Measurements from ENCODE around the gene PTPN4. TPM values are rescaled to one million over a fixed set of nuclear protein-coding genes. Genes with fewer than 3 reads are reported as not detected.

Gene PTPN4
- total and polyA plus RNA-seq, 7 donors = 1.8 to 42.9 (median 21.7) TPM

DNA sequence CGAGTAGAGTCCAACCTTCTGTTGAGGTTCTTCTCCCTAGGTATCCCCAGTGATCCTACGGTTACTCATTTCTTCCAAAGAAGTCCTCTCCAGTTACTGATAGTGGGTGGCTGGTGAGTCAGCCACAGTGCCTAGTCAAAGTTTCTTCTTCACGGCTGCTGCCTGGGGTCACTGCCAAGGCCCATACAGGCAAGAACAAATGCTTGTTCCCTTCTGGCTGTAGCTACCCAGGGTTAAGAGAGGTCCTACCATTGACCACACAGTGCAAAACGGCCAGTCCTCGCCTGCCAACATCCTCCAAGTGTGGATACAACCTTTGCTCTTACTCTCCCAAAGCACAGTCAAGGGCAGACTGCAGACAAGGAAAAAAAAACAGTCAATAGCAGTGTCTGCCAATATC lies 2.9 kb upstream of the PTPN4 start:
- no peak for TF ChIP-seq POLR2A (IDR thresholded peaks at IDR 0.05)
- TF ChIP-seq POLR2AphosphoS5 (IDR thresholded peaks at IDR 0.05) = peak in 1 of 4 donors; percentile 8
- TF ChIP-seq EP300 (IDR thresholded peaks at IDR 0.05) = no peak
- TF ChIP-seq, protein P1, sequence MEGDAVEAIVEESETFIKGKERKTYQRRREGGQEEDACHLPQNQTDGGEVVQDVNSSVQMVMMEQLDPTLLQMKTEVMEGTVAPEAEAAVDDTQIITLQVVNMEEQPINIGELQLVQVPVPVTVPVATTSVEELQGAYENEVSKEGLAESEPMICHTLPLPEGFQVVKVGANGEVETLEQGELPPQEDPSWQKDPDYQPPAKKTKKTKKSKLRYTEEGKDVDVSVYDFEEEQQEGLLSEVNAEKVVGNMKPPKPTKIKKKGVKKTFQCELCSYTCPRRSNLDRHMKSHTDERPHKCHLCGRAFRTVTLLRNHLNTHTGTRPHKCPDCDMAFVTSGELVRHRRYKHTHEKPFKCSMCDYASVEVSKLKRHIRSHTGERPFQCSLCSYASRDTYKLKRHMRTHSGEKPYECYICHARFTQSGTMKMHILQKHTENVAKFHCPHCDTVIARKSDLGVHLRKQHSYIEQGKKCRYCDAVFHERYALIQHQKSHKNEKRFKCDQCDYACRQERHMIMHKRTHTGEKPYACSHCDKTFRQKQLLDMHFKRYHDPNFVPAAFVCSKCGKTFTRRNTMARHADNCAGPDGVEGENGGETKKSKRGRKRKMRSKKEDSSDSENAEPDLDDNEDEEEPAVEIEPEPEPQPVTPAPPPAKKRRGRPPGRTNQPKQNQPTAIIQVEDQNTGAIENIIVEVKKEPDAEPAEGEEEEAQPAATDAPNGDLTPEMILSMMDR (IDR thresholded peaks at IDR 0.05) = no peak
- no peak overlapping the region for H3K27ac ChIP-seq
- intact Hi-C loops (cut with DNase I) = loop anchor here (2.0 to 5.0 kb wide), 2 partner anchors 55 to 62 kb away; no protein-coding TSS in a partner anchor

DNA sequence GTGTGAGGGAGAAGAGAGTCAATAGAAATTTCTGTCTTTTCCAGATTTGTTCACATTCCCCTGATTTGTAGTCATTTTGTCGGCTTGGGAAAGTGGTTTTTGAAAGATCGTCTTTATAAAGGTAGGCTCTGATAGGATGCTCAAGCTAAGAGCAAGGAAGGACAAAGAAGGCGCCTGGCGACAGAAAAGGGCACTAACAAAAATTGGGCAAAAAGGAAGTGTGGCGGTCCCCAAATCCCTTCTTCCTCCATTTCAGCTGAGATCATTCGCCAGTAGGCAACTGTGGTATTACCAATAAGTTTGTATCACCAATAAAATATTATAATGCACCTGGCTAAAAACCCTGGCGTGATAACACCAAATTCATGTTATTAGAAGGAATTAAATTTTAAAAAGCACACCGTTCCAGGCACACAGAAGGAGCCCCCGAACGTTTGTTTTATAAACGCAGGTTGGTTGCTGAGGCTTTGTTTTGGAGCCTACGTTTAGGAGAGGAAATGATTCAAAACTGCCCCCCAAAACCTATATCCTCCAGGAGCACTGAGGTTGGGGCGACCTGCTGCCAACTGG lies 756 bp upstream of the PTPN4 start:
- DNase-seq = no peak
- H3K4me3 ChIP-seq = peak overlapping the region; percentile 65 to 85 (median 77)
- TF ChIP-seq, protein P1 (IDR thresholded peaks at IDR 0.05) = no peak
- TF ChIP-seq EP300 (IDR thresholded peaks at IDR 0.05) (no peak), POLR2AphosphoS5 (IDR thresholded peaks at IDR 0.05) (no peak), POLR2A (IDR thresholded peaks at IDR 0.05) (no peak)
- peaks cover 2 to 40% (median 19%) of the 10 kb centered on the region in 4 donors for H3K4me1 ChIP-seq
- no peaks in the 10 kb centered on the region for H3K36me3 ChIP-seq
- H3K27me3 ChIP-seq = no peaks in the 10 kb centered on the region
- H3K27ac ChIP-seq = peak overlapping the region; percentile 92 to 95 (median 92)
- no peaks in the 10 kb centered on the region for H3K9me3 ChIP-seq
- intact Hi-C loops (cut with DNase I) = loop anchor here (2.0 to 5.0 kb wide), 3 partner anchors 57 to 464 kb away; partner anchors contain the start of genes EPB41L5 and TMEM185B
- 42 to 46% methylated on average over 13 of the region's 13 CpGs for WGBS, 2 donors

More for the DNA sequence above, 2.9 kb upstream of the PTPN4 start:
- Histone ChIP-seq H3K27me3 (no peaks in the 10 kb centered on the region), H3K4me3 (no peak overlapping the region), H3K9me3 (no peaks in the 10 kb centered on the region), H3K4me1 (peaks cover 0 to 23% (median 11%) of the 10 kb centered on the region in 4 donors), H3K36me3 (no peaks in the 10 kb centered on the region)
- 43 to 75% methylated on average over 5 of the region's 5 CpGs for WGBS, 2 donors
- DNase-seq = no peak

DNA sequence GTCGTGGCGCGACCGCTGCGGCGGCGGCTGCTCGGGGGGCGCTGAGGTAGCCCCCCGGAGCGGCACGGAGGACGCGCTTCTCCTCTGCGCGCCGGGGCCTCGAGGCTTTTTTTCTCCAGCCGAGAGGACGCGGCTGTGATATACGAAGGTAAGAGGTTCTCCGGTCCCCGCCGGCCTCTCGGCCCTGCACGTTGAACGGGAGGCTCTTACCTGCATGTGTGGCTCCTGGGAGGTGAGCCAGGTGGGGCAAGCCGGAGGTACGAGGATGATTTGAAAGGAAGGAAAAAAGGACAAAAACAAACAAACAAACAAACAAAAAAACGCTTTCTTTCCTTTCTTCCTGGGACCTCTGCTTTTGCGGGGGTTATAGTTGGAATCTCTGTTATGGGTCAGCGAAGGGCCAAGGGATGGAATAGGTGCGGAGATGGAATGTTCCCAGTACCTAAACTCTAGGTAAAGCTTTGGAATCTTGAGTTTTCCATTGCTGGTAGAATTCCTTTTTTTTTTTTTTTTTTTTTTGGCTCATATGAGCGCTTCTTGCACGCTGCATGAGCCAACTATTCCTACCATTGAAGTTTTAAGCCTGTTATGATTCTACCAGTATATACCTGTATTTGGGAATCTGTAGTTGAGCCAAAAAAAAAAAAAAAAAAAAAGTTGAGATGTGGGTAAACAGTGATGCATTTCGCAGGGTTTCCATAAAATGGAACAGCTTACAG lies 674 bp downstream of the PTPN4 start:
- H3K27ac ChIP-seq = peak overlapping the region; percentile 92 to 95 (median 92)
- H3K9me3 ChIP-seq = no peaks in the 10 kb centered on the region
- peak overlapping the region; percentile 65 to 85 (median 77) for H3K4me3 ChIP-seq
- peak; percentile 75 for DNase-seq
- H3K4me1 ChIP-seq = peaks cover 2 to 40% (median 19%) of the 10 kb centered on the region in 4 donors
- no peaks in the 10 kb centered on the region for H3K36me3 ChIP-seq
- WGBS, 2 donors = 1 to 2% methylated on average over 37 of the region's 37 CpGs
- intact Hi-C loops (cut with DNase I) = no loop called here
- no peak for TF ChIP-seq EP300 (IDR thresholded peaks at IDR 0.05)
- no peaks in the 10 kb centered on the region for H3K27me3 ChIP-seq

DNA sequence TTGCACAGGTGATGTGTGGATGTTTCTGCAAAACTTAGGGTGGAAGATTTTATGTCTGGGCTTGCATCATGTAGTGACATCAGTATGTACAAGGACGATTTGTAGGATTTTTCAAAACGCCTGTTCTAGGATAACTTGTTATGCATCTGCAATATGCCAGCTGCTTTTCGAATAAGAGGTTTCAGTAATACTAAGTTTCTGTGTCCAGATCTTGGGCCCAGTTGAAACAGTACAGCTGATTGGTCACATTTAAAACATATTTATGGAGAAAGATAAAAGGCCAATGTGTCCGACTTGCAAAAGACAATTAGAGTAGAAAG lies 1.2 kb downstream of the PTPN4 start:
- no peaks in the 10 kb centered on the region for H3K27me3 ChIP-seq
- H3K4me3 ChIP-seq = peak overlapping the region; percentile 65 to 85 (median 77)
- intact Hi-C loops (cut with DNase I) = no loop called here
- WGBS, 2 donors = 4 to 9% methylated on average over 4 of the region's 4 CpGs
- H3K36me3 ChIP-seq = no peaks in the 10 kb centered on the region
- H3K9me3 ChIP-seq = no peaks in the 10 kb centered on the region
- TF ChIP-seq, protein P1 (IDR thresholded peaks at IDR 0.05) = no peak
- TF ChIP-seq POLR2A (IDR thresholded peaks at IDR 0.05) (no peak), EP300 (IDR thresholded peaks at IDR 0.05) (no peak), POLR2AphosphoS5 (IDR thresholded peaks at IDR 0.05) (no peak)
- peak overlapping the region in 1 of 4 donors; percentile 92 for H3K27ac ChIP-seq
- DNase-seq = no peak
- peaks cover 2 to 40% (median 19%) of the 10 kb centered on the region in 4 donors for H3K4me1 ChIP-seq

DNA sequence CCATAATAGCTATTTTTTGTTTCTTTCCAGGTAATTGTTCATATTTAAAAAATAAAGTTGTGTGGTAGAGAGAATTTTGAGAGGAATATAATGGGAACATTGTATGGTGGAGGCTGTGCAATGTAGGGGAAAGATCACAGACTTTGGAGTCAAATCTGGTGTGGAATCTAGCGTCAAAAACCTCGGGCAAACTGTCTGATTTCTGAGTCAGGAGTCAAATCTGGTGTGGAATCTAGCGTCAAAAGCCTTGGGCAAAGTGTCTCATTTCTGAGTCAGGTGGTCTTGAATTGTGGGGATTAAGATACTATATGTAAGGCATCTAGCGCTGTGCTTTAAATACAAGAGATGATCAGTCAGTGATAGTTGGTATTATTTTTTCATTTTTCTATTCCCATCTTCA lies 5.1 kb downstream of the PTPN4 start:
- WGBS, 2 donors = 76 to 91% methylated on average over 4 of the region's 4 CpGs
- Histone ChIP-seq H3K36me3 (no peaks in the 10 kb centered on the region), H3K27ac (no peak overlapping the region), H3K4me3 (no peak overlapping the region), H3K27me3 (no peaks in the 10 kb centered on the region), H3K9me3 (no peaks in the 10 kb centered on the region), H3K4me1 (peaks cover 2 to 30% (median 17%) of the 10 kb centered on the region in 4 donors)
- TF ChIP-seq EP300 (IDR thresholded peaks at IDR 0.05) (no peak), POLR2A (IDR thresholded peaks at IDR 0.05) (no peak), POLR2AphosphoS5 (IDR thresholded peaks at IDR 0.05) (no peak)
- TF ChIP-seq, protein P1 (IDR thresholded peaks at IDR 0.05) = no peak
- intact Hi-C loops (cut with DNase I) = no loop called here
- DNase-seq = no peak
